ENCODE measurements around the gene PWWP2A. TPM values are rescaled to one million over a fixed set of nuclear protein-coding genes. Genes with fewer than 3 reads are reported as not detected.

Gene PWWP2A
- total and polyA plus RNA-seq, 10 of the 15 experiments (the other 5 are each of a cell fraction or from before 2014, with no cell fraction given), result 5.7 to 26.1 (median 17.7) TPM

DNA sequence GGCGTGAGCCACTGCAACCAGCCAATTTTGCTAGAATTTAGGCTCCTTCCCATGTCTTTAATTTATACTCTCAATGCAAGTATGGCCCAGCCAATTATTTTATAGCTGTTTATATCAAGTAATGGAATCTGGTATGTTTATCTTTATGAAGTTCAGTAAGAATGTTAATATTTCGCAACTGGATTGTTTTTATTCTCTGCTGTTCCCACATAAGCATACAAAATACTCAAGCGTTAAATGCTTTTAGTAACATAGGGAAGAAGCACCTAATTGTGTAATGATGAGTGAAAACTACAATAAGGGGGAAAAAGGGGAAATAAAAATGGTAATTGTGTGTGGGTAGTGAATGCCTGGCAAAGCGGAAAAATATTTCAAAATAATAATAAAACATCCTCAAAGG, 21.3 kb downstream of the PWWP2A start (continued):
- TF ChIP-seq, protein P1, sequence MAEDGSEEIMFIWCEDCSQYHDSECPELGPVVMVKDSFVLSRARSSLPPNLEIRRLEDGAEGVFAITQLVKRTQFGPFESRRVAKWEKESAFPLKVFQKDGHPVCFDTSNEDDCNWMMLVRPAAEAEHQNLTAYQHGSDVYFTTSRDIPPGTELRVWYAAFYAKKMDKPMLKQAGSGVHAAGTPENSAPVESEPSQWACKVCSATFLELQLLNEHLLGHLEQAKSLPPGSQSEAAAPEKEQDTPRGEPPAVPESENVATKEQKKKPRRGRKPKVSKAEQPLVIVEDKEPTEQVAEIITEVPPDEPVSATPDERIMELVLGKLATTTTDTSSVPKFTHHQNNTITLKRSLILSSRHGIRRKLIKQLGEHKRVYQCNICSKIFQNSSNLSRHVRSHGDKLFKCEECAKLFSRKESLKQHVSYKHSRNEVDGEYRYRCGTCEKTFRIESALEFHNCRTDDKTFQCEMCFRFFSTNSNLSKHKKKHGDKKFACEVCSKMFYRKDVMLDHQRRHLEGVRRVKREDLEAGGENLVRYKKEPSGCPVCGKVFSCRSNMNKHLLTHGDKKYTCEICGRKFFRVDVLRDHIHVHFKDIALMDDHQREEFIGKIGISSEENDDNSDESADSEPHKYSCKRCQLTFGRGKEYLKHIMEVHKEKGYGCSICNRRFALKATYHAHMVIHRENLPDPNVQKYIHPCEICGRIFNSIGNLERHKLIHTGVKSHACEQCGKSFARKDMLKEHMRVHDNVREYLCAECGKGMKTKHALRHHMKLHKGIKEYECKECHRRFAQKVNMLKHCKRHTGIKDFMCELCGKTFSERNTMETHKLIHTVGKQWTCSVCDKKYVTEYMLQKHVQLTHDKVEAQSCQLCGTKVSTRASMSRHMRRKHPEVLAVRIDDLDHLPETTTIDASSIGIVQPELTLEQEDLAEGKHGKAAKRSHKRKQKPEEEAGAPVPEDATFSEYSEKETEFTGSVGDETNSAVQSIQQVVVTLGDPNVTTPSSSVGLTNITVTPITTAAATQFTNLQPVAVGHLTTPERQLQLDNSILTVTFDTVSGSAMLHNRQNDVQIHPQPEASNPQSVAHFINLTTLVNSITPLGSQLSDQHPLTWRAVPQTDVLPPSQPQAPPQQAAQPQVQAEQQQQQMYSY (CRISPR knock-in tag; IDR thresholded peaks at IDR 0.05), result no peak

DNA sequence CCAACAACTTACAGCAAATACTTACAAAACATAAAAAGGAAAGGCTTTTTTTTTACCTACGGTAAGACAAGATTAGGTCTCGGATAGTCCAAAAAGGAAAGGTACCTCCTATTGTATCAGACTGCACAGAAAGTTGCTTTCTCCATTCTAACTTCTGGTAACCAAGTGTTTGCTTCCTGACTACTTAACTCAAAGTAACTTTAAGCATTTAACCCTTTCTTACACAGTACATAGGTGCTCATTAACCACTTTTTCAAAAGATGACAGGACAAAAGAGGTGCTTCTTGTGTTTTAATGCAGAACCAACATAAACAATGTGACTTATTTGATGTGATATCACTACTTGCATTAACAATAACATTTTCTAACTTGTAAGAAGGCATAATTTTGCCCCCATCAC, 23.1 kb downstream of the PWWP2A start:
- Histone ChIP-seq H3K79me2 (ENCODE audit: control insufficient read depth, insufficient read depth, low read length) (peaks cover 12% of the 10 kb centered on the region), H3K9ac (ENCODE audit: control insufficient read depth, insufficient read depth, low read length) (no peak overlapping the region), H3K27me3 (replicated peaks in 1 of 2; ENCODE audit: control insufficient read depth in 2 of 2, insufficient read depth in 2 of 2, low read length in 1 of 2) (no peaks in the 10 kb centered on the region), H2AFZ (ENCODE audit: control insufficient read depth, low read depth, low read length) (no peak overlapping the region), H3K9me3 (replicated peaks; ENCODE audit: control insufficient read depth, insufficient read depth, low read length) (no peaks in the 10 kb centered on the region; the same call in 2 of the 3 replicates), H3K27ac (ENCODE audit: control insufficient read depth, insufficient read depth) (no peak overlapping the region), H4K20me1 (ENCODE audit: control insufficient read depth, insufficient read depth) (no peaks in the 10 kb centered on the region), H3K36me3 (ENCODE audit: control insufficient read depth in 2 of 2, insufficient read depth in 2 of 2, low read length in 1 of 2) (peaks cover 0 to 11% of the 10 kb centered on the region in 2 experiments; a peak in 2 of 4 replicates), H3K4me3 (no peak overlapping the region), H3K4me1 (ENCODE audit: control insufficient read depth, insufficient read depth, low read length) (peaks cover 34% of the 10 kb centered on the region), H3K4me2 (ENCODE audit: control insufficient read depth, insufficient read depth) (no peak overlapping the region)
- ChIA-PET SMC1A (ENCODE audit: uncharacterized antibody, unreplicated experiment) (no interaction called here), RAD21 (ENCODE audit: unreplicated experiment) (no interaction called here), POLR2A (interaction anchor here (0.5 to 0.7 kb wide), 2 partner anchors 47 to 324 kb away, joined by 3 to 6 read pairs; no protein-coding TSS in a partner anchor), CTCF (no interaction called here)
- no peak for ATAC-seq
- no peak for DNase-seq (ENCODE audit: low read depth, low spot score)
- WGBS (ENCODE audit: insufficient coverage, insufficient replicate concordance, low lambda C conversion rate, missing lambda C conversion rate), result 96% methylated on average over 2 of the region's 2 CpGs
- BruUV-seq (replicated peaks), result no TSS peak
- no peak for FAIRE-seq
- intact Hi-C loops (cut with micrococcal nuclease; ENCODE audit: unreplicated experiment) (no loop called here), in situ Hi-C loops (cut with MboI) (no loop called here)
- no peak for TF ChIP-seq RB1 (IDR thresholded peaks at IDR 0.05; ENCODE audit: borderline replicate concordance)
- no peak for TF ChIP-seq SRF (IDR thresholded peaks at IDR 0.05; ENCODE audit: low read depth in 2 of 2, low read length in 2 of 2)
- no peak for TF ChIP-seq YY1 (IDR thresholded peaks at IDR 0.05; ENCODE audit: low read depth, low read length)
- TF ChIP-seq, protein P2, sequence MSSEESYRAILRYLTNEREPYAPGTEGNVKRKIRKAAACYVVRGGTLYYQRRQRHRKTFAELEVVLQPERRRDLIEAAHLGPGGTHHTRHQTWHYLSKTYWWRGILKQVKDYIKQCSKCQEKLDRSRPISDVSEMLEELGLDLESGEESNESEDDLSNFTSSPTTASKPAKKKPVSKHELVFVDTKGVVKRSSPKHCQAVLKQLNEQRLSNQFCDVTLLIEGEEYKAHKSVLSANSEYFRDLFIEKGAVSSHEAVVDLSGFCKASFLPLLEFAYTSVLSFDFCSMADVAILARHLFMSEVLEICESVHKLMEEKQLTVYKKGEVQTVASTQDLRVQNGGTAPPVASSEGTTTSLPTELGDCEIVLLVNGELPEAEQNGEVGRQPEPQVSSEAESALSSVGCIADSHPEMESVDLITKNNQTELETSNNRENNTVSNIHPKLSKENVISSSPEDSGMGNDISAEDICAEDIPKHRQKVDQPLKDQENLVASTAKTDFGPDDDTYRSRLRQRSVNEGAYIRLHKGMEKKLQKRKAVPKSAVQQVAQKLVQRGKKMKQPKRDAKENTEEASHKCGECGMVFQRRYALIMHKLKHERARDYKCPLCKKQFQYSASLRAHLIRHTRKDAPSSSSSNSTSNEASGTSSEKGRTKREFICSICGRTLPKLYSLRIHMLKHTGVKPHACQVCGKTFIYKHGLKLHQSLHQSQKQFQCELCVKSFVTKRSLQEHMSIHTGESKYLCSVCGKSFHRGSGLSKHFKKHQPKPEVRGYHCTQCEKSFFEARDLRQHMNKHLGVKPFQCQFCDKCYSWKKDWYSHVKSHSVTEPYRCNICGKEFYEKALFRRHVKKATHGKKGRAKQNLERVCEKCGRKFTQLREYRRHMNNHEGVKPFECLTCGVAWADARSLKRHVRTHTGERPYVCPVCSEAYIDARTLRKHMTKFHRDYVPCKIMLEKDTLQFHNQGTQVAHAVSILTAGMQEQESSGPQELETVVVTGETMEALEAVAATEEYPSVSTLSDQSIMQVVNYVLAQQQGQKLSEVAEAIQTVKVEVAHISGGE (CRISPR knock-in tag; IDR thresholded peaks at IDR 0.05), result no peak
- no peak for TF ChIP-seq SUPT20H (IDR thresholded peaks at IDR 0.05; ENCODE audit: borderline replicate concordance, control insufficient read depth, low read depth, low read length)
- no peak for TF ChIP-seq MYC (IDR thresholded peaks at IDR 0.05; ENCODE audit: insufficient read depth, insufficient read length, insufficient replicate concordance, low read length, severe bottlenecking)
- TF ChIP-seq TCF3 (IDR thresholded peaks at IDR 0.05; ENCODE audit: borderline replicate concordance, insufficient read depth, low read depth, low read length), result no peak
- no peak for TF ChIP-seq RBBP5 (conservative IDR thresholded peaks at IDR 0.05)
- no peak for TF ChIP-seq SPI1 (IDR thresholded peaks at IDR 0.05; ENCODE audit: borderline replicate concordance, insufficient read depth, low read depth, low read length)

Data from GM12878 (cell line).